Neural progenitor cell (in vitro differentiated cells): ENCODE data around the gene NHSL1. TPM values are rescaled to one million over a fixed set of nuclear protein-coding genes. Genes with fewer than 3 reads are reported as not detected.
A peak's percentile ranks its signal among the peaks of the same experiment; 100 is the strongest.

Experiments used
- DNase-seq: peaks from one replicate; pipeline ENCODE4 v3.0.0-alpha.2; 2016; ENCODE audit warnings: low spot score
- H2AFZ ChIP-seq: fragments of 200-600 bp; sonication (generic); replicated peaks from 2 replicates; pipeline ENCODE4 v1.6.1; 2016; ENCODE audit warnings: antibody characterized with exemption
- H3F3A ChIP-seq: fragments of 200-600 bp; sonication (generic); 2 replicates; pipeline ENCODE4 v1.6.1; 2016; ENCODE audit warnings: antibody characterized with exemption, low read depth
- H3K27ac ChIP-seq: fragments of 200-600 bp; sonication (generic); 2 replicates; pipeline ENCODE4 v1.5.1; 2016; ENCODE audit warnings: mild to moderate bottlenecking
- H3K27me3 ChIP-seq: fragments of 200-600 bp; sonication (generic); 2 replicates; pipeline ENCODE4 v1.6.1; 2016; ENCODE audit warnings: mild to moderate bottlenecking, moderate library complexity
- H3K36me3 ChIP-seq: fragments of 200-600 bp; sonication (generic); 2 replicates; pipeline ENCODE4 v1.5.1; 2016
- H3K4me1 ChIP-seq: fragments of 200-600 bp; sonication (generic); 2 replicates; pipeline ENCODE4 v1.6.1; 2016; ENCODE audit warnings: mixed run types
- H3K4me2 ChIP-seq: fragments of 200-600 bp; sonication (generic); 2 replicates; pipeline ENCODE4 v1.6.1; 2016
- H3K4me3 ChIP-seq: fragments of 200-600 bp; sonication (generic); 2 replicates; pipeline ENCODE4 v1.5.1; 2016
- H3K79me2 ChIP-seq: fragments of 200-600 bp; sonication (generic); 2 replicates; pipeline ENCODE4 v1.6.1; 2016; ENCODE audit warnings: low read depth
- H3K9ac ChIP-seq: fragments of 200-600 bp; sonication (generic); 2 replicates; pipeline ENCODE4 v1.6.1; 2016
- H3K9me3 ChIP-seq: fragments of 200-600 bp; sonication (generic); 2 replicates; pipeline ENCODE4 v1.5.1; 2016; ENCODE audit warnings: low read depth
- H4K20me1 ChIP-seq: fragments of 200-600 bp; sonication (generic); 2 replicates; pipeline ENCODE4 v1.6.1; 2016; ENCODE audit warnings: low read depth
- H3K27ac Mint-ChIP-seq: 3 replicates; pipeline ENCODE4 v1.8.0; 2021; ENCODE audit warnings: mixed read lengths
- H3K27me3 Mint-ChIP-seq: 2 replicates; pipeline ENCODE4 v1.8.0; 2022; ENCODE audit warnings: low read depth, mild to moderate bottlenecking, inconsistent platforms, moderate library complexity, mixed read lengths; ENCODE audit not compliant: insufficient read depth
- H3K36me3 Mint-ChIP-seq: 3 replicates; pipeline ENCODE4 v1.8.0; 2021; ENCODE audit warnings: mixed read lengths
- H3K4me1 Mint-ChIP-seq: 3 replicates; pipeline ENCODE4 v1.8.0; 2021; ENCODE audit warnings: mixed read lengths
- H3K4me3 Mint-ChIP-seq: 3 replicates; pipeline ENCODE4 v1.8.0; 2021; ENCODE audit warnings: mild to moderate bottlenecking, moderate library complexity, mixed read lengths
- H3K9me3 Mint-ChIP-seq: 3 replicates; pipeline ENCODE4 v1.8.0; 2020; ENCODE audit warnings: mixed read lengths
- CTCF ChIP-seq: fragments of 200-600 bp; sonication (generic); IDR thresholded peaks from 2 replicates; pipeline ENCODE4 v1.5.1; 2017; ENCODE audit warnings: antibody characterized with exemption, mild to moderate bottlenecking
- EZH2 ChIP-seq: fragments of 200-600 bp; sonication (generic); IDR thresholded peaks from 2 replicates; pipeline ENCODE4 v1.6.1; 2017; ENCODE audit warnings: antibody characterized with exemption, mild to moderate bottlenecking, moderate library complexity
- EZH2phosphoT487 ChIP-seq: fragments of 200-600 bp; sonication (generic); IDR thresholded peaks from 2 replicates; pipeline ENCODE4 v1.6.1; 2017; ENCODE audit warnings: antibody characterized with exemption
- total RNA-seq: library from RNA; depleted of rRNA; stranded (reverse); fragments of >200 nt; gene quantifications from 2 replicates; pipeline ENCODE4 v1.2.3, GENCODE V29; 2015; ENCODE audit warnings: low replicate concordance

The NHSL1 gene
- total RNA-seq, 1 donor from 2014 or later: 12.1 TPM

DNA sequence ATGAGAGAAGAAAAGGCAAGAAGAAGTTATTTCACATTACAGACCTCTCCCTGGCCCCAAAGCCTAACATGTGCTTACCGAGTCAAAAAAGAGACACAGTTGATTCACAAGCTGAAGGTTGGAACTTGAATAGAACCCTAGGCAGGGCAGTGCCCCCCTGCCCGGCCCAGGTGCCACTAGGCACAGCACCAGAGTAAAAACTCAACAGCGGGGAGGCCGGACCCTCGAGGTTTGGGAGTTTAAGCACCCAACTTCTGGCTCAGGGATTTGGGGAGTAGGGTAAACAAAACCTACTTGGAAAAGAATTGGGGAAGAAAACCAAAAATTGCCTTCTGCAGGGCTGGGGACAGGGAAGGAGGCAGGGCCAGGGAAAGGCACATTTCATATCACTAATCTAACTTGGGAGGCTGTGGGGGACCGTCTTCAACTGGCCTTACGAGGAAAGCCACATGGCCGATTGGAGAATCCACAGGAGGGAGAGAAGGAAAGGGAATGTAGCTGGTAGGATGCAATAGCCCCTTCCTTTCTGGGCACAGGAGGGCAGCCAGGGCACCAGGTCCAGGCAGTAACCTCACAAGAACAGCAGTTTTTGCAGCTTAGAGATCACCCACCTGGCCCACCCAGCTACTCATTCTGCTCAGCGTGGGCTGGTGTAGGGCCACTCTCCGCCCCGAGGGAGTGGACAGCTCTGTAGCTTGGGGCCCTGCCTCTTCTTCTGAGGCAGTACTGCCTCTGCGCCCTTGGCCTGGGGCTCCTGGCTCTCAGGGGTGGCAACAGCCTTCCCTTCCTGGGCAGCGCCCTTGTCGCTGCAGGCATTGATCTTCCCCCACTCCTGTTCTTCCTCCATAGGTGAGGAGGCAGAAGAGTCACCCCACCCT lies 97.1 kb downstream of the NHSL1 start:
- Mint-ChIP-seq H3K4me1 (peaks cover 8% of the 10 kb centered on the region), H3K36me3 (peaks cover 9% of the 10 kb centered on the region), H3K27ac (no peak overlapping the region), H3K27me3 (no peaks in the 10 kb centered on the region), H3K9me3 (no peaks in the 10 kb centered on the region), H3K4me3 (peak overlapping the region; percentile 46)
- no peak for TF ChIP-seq EZH2phosphoT487
- no peak for TF ChIP-seq CTCF
- TF ChIP-seq EZH2: no peak
- Histone ChIP-seq H3K4me1 (no peaks in the 10 kb centered on the region), H3F3A (no peaks in the 10 kb centered on the region), H3K36me3 (no peaks in the 10 kb centered on the region), H3K27me3 (no peaks in the 10 kb centered on the region), H3K9me3 (no peaks in the 10 kb centered on the region), H3K27ac (no peak overlapping the region), H2AFZ (no peak overlapping the region), H3K4me3 (no peak overlapping the region), H4K20me1 (no peaks in the 10 kb centered on the region), H3K4me2 (no peak overlapping the region), H3K9ac (no peak overlapping the region), H3K79me2 (peaks cover 9% of the 10 kb centered on the region)
- no peak for DNase-seq

GRCh38 chr6:138400326-138400725 lies 99.0 kb downstream of the NHSL1 start:
- Histone ChIP-seq H3K27me3 (no peaks in the 10 kb centered on the region), H3K36me3 (no peaks in the 10 kb centered on the region), H4K20me1 (no peaks in the 10 kb centered on the region), H3K4me2 (no peak overlapping the region), H3K4me1 (no peaks in the 10 kb centered on the region), H3K9me3 (no peaks in the 10 kb centered on the region), H3K4me3 (no peak overlapping the region), H3K9ac (no peak overlapping the region), H3K79me2 (peaks cover 8% of the 10 kb centered on the region), H3K27ac (no peak overlapping the region), H2AFZ (no peak overlapping the region), H3F3A (no peaks in the 10 kb centered on the region)
- Mint-ChIP-seq H3K4me3 (no peak overlapping the region), H3K4me1 (peaks cover 8% of the 10 kb centered on the region), H3K27ac (no peak overlapping the region), H3K27me3 (no peaks in the 10 kb centered on the region), H3K36me3 (no peaks in the 10 kb centered on the region), H3K9me3 (no peaks in the 10 kb centered on the region)
- DNase-seq: no peak
- no peak for TF ChIP-seq EZH2
- no peak for TF ChIP-seq EZH2phosphoT487
- TF ChIP-seq CTCF: no peak

GRCh38 chr6:138397128-138398122 lies 101.9 kb downstream of the NHSL1 start:
- Histone ChIP-seq H3K9me3 (no peaks in the 10 kb centered on the region), H3K27me3 (no peaks in the 10 kb centered on the region), H3F3A (no peaks in the 10 kb centered on the region), H3K79me2 (no peaks in the 10 kb centered on the region), H3K4me2 (no peak overlapping the region), H2AFZ (no peak overlapping the region), H3K9ac (no peak overlapping the region), H3K27ac (no peak overlapping the region), H4K20me1 (no peaks in the 10 kb centered on the region), H3K36me3 (no peaks in the 10 kb centered on the region), H3K4me1 (no peaks in the 10 kb centered on the region), H3K4me3 (no peak overlapping the region)
- Mint-ChIP-seq H3K9me3 (no peaks in the 10 kb centered on the region), H3K4me3 (no peak overlapping the region), H3K4me1 (peaks cover 3% of the 10 kb centered on the region), H3K27me3 (no peaks in the 10 kb centered on the region), H3K27ac (no peak overlapping the region), H3K36me3 (no peaks in the 10 kb centered on the region)
- no peak for DNase-seq
- no peak for TF ChIP-seq CTCF
- no peak for TF ChIP-seq EZH2phosphoT487
- no peak for TF ChIP-seq EZH2
